UCSD-AML1 (cell line): ENCODE results near the gene GTF2H3.
A peak's percentile ranks its signal among the peaks of the same experiment; 100 is the strongest.

Experiments
- DNase-seq: peaks from one replicate; lab custom pipeline; 2025; ENCODE audit not compliant: unreplicated experiment; lab: John Stamatoyannopoulos, UW

GTF2H3 gene

DNA sequence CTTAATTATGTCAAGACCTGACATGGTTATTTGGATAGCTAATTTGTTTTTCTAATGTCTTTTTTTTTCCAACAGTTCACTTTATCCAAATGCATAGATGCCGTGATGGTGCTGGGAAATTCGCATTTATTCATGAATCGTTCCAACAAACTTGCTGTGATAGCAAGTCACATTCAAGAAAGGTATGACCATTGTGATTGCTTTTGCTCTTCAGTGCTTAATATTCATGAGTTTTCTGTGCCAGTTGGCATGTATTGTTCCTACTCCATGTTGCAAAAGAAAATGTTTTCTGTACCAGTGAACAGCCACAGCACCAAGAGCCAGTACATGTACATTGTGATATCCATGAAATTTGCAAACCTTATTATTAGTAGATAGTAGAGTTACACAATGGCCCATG lies 11.8 kb downstream of the GTF2H3 start:
- no peak for DNase-seq

DNA sequence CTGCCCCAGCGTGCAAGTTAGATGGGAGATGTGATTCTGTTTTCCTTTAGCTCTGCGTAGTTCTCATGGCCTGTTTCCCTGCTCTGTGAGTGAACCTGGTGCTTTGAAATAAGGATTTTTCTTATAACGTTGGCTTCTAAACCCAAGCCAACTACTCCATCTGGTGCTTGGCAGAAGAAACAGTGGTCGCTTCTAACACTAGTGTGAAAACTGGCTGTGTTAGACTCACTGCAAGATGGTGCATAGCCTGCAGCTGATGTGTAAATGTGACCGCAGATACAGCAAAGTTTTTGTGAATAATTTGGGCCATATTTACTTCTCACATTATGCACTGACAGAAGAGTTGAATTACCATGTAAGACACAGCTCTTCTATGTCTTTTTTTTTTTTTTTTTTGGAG lies 12.2 kb downstream of the GTF2H3 start:
- DNase-seq, result no peak

DNA sequence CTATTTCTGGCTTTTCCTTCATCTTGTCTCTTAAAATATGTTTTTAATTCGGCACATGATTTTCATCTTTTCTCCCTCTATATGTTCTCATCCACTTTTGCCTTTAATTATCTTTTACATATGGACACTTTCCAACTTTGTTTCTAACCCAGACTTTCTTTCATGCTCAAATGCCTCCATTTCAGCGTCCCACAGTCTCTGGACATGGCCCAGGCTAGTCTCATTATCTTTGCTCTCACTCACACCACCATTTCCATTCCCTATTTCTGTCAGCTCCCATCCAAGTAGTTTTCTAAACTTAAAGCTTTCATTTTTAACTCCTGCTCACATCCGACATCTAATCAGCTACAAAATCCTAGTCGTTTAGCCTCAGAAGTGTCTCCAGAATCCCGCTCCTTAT lies 14.8 kb downstream of the GTF2H3 start:
- DNase-seq, result no peak

GRCh38 chr12:123654129-123654701 lies 20.6 kb downstream of the GTF2H3 start:
- DNase-seq, result no peak

GRCh38 chr12:123655420-123655819 lies 21.8 kb downstream of the GTF2H3 start:
- no peak for DNase-seq

GRCh38 chr12:123656392-123656791 lies 22.8 kb downstream of the GTF2H3 start:
- no peak for DNase-seq

GRCh38 chr12:123657211-123657610 lies 23.6 kb downstream of the GTF2H3 start:
- DNase-seq, result no peak

DNA sequence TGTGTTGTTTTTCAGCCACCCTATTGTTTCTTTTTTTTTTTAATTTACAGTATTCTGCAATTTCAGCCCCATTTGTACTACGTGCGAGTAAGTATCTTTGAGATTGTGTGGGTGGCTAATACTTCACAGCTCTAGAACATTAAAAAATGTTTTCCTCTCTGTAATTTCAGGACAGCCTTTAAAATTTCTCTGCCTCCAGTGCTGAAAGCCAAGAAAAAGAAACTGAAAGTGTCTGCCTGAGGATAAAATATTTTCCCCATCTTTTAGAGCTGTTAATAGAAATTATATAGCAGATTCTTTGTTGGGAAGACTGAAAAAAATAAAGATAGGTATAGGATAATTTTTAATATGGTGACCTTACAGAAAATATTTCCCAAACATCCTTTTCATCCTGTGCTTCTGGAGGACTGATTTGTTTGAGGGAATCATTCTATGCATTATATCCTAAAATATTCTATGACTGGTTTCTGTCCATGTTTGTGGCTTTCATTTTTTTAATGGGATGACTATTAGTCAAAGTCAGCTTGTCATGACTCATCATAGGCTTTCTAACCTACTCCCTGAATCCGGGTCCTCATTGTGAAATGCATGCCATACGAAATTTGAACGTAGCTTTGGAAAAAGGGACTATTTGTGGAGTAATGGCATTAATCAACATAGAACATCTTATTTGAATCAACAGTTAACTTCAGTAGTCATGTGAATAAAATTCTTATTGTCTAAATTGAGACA lies 26.5 kb downstream of the GTF2H3 start:
- DNase-seq, result no peak

DNA sequence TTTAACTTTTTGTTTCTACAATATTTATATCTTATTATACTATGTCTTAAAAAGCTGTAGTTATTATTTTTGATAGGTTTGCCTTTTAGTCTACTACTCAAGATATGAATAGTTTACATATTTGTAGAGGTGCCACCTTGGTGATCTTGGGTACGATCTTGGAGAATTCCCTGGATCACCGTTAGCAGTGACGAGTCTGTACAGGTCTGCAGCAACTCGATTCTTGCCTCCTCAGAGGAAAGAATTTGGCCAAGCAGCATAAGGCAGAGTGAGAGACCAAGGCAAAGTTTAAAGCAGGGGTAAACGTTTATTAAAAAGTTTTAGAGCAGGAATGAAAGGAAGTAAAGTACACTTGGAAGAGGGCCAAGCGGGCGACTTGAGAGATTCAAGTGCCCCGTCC lies 34.1 kb downstream of the GTF2H3 start:
- DNase-seq, result no peak

DNA sequence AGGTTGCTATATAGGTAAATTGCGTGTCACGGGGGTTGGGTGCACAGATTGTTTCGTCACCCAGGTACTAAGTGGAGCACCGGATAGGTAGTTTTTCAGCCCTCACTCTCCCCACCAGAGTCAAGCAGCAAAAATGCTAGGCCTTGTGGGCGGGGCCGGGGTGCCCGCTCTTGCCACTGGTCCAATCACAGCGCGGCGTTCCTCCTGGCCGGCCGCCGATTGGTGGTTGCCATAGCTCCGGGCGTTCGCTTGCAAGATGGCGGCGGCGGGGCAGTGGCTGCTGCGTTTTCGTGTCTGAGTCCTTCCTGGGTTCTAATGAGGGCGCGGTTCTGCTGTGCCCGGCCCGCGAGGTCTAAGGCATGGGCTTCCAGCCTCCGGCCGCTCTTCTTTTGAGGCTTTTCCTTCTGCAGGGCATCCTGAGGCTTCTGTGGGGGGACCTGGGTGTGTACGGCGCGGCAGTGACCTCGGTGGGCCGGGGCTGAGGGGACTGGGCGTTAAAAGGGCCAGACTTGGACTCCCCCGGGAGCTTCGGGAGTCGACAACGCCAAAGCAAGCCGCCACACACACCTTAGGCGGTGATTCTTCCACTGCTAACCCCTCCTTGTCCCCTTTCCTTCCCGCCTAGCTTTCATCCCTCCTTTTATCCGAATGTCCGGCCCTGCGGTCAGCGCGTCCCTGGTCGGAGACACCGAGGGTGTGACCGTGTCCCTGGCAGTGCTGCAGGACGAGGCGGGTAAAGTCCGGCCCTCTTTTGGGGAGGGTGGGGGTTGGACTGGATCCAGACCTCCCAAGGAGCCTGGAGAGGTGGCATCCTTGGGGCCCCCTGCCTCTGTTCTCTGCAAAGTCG lies 37.5 kb downstream of the GTF2H3 start, which contains the start of gene TCTN2:
Gene TCTN2, plus strand, starts transcription at position 232 of the 847 bp plus-strand sequence. Its CDS starts 128 bp downstream, at position 360.
- peak; percentile 88 for DNase-seq

DNA sequence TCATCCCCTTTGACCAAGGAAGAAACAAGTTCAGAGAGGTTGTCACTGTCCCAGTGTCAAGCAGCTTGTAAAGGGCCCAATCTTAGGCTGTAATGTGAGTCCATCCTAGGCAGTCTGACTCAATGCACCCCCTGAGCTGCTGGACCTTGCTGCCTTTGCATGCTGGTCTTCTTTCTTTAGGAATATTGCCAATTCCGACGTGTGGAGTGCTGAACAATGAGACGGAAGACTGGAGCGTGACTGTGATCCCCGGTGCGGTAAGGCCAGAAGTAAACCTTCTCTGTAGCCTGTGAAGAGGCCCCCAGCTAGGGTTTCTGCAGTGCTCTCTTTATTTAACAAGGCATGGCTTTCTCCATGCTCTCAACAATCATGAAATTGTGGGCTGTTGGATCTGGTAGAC lies 38.2 kb downstream of the GTF2H3 start:
- no peak for DNase-seq

DNA sequence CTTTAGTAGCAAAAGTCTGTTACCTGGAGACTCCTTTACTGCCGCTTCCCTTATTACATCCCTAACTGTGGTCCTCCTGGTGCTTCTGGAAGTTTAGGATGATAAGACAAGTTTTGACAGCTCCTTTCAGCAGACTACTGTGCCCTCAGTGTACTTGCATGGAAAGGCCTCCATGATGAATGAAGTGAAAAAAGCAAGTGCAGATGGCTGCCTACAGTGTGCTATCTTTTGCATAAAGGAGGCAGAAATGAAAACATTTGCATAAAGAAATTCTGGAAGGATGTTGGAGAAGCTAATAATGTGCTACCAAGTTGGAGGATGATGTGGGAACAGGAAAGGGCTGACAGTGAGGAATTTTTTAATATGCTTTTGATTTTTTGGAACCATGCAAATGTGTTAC lies 41.8 kb downstream of the GTF2H3 start:
- DNase-seq, result no peak

DNA sequence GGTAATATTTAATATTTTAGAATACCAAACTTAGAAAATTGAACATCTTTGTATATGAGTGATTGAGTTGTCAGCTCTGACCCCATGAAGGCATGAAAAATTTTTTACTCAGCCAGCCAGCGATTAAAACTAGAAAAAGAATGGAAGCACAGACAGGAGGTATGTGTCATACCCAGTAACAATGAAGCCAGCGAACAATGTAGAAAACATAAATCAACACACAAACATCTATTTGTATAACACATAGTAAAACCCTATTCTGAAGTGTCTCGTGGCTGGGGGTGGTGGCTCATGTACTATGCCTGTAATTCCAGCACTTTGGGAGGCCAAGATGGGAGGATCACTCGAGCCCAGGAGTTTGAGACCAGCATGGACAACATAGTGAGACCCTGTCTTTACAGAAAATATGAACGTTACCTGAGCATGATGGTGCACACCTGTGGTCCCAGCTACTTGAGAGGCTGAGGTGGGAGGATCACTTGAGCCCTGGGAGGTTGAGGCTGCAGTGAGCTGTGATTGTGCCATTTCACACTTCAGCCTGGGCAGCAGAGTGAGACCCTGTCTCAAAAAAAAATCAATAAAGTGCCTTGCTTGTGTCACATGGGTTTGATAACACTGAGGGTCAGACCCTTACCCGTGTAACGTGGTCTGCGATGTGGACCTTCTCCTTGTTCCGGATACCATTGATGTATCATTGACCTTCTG lies 43.1 kb downstream of the GTF2H3 start:
- no peak for DNase-seq

DNA sequence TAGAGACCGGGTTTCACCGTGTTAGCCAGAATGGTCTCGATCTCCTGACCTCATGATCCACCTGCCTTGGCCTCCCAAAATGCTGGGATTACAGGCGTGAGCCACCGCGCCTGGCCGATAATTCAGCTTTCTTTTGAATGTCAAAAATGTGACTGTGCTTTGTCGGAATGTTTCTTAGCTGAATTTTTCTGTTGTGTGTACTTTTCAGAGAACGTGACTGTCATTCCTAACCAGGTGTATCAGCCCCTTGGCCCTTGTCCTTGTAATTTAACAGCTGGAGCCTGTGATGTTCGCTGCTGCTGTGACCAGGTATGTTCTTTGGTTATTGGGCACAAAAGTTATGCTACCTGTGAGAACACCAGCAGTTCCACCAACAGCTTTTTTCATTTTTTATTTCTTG lies 45.4 kb downstream of the GTF2H3 start:
- no peak for DNase-seq

GRCh38 chr12:123681605-123682004 lies 48.0 kb downstream of the GTF2H3 start:
- DNase-seq, result no peak

- DNase-seq, result no peak
Observed at GRCh38 chr12:123683964-123684363, 50.3 kb downstream of the GTF2H3 start.

- DNase-seq, result no peak
Observed at GRCh38 chr12:123686636-123687190, 53.1 kb downstream of the GTF2H3 start.

DNA sequence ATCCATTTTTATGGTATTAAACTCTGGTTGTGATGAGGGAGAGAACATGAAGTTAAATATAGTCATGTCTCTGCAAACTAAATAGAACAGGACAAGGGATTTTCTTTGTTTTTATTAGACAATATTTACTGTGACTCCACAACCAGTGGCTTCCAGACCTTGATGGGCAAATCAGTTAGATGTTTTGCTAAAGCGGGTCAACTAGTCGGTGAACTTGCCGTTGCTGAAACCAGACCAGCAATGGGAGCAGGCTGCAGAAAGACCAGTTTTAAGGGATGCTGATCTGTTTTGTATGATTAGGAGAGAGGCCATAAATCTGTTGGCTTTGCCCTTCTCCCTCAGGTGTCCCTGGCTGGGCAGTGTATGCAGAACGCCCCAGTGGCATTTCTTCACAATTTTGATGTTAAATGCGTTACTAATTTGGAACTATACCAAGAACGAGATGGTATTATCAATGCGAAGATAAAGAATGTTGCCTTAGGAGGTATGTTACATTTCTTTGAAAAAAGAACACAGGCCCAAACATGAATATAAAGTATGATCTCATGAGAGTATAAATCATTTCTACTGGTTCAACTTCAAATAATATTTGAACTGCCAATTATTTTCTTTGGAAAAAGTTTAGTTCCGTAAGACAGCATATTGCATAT lies 56.7 kb downstream of the GTF2H3 start:
- DNase-seq, result no peak

GRCh38 chr12:123696207-123696606 lies 62.6 kb downstream of the GTF2H3 start:
- no peak for DNase-seq

GRCh38 chr12:123696646-123697045 lies 63.0 kb downstream of the GTF2H3 start:
- no peak for DNase-seq

DNA sequence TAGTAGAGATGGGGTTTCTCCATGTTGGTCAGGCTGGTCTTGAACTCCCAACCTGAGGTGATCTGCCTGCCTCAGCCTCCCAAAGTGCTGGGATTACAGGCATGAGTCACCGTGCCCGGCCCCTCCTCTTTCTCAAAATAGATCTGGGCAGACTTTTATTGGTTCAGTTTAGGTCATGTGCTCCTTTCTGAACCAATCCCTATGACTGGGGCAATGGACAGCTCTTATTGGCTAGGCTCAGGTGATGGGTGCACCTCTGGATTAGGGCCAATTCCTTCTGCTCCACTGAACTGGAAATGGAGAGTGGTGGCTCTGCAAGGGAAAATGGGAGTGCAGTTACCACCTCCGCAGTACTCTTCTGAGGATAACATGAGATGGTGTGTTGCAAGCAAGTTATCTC lies 72.3 kb downstream of the GTF2H3 start:
- DNase-seq, result no peak
